ENCODE data around the gene RAB33B. TPM values are rescaled to one million over a fixed set of nuclear protein-coding genes. Genes with fewer than 3 reads are reported as not detected.

The RAB33B gene
- total RNA-seq, 4 donors from 2014 or later, result 6.8 to 8.1 (median 7.1) TPM

DNA sequence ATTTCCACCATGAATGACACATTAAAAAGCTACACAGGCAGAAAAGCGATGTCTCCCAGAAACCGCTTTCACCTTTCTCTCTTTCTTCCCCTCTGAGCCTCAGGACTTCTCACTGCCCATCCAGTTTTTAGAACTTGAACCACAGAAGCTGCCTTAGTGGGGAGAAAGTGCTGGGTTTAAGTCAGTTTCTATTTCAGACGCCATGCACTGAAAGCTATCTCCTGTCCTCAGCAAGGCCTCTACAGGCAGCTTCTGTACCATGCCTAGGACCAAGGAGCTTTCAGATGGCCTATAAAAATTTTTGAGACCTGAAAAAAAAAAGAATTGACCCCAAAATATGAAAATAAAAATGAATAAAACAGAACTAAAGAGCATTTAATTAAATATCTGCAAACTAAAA, 34.5 kb downstream of the RAB33B start:
- H3K4me1 ChIP-seq, result no peaks in the 10 kb centered on the region
- no peak overlapping the region for H3K4me3 ChIP-seq
- H3K36me3 ChIP-seq, result no peaks in the 10 kb centered on the region
- H3K27me3 ChIP-seq, result no peaks in the 10 kb centered on the region
- H3K27ac ChIP-seq, result no peak overlapping the region
- no peak for DNase-seq
- in situ Hi-C loops (cut with MboI; ENCODE audit: low pct_ligation_motif_present in 1 of 4, low pct_unique_long_range_greater_than_20kb in 1 of 4, low sequenced_read_pairs in 3 of 4) (no loop called here), intact Hi-C loops (cut with DNase I; ENCODE audit: low total_unique reads) (no loop called here)
- H3K9me3 ChIP-seq, result no peaks in the 10 kb centered on the region
- WGBS, 2 donors (ENCODE audit: low coverage in 1 of 2), result 80 to 90% methylated on average over 3 of the region's 3 CpGs
- no peak for TF ChIP-seq EP300 (IDR thresholded peaks at IDR 0.05; ENCODE audit: low read depth)
- TF ChIP-seq POLR2A (IDR thresholded peaks at IDR 0.05), result no peak
- TF ChIP-seq POLR2AphosphoS5 (IDR thresholded peaks at IDR 0.05), result no peak
- TF ChIP-seq, protein P1, sequence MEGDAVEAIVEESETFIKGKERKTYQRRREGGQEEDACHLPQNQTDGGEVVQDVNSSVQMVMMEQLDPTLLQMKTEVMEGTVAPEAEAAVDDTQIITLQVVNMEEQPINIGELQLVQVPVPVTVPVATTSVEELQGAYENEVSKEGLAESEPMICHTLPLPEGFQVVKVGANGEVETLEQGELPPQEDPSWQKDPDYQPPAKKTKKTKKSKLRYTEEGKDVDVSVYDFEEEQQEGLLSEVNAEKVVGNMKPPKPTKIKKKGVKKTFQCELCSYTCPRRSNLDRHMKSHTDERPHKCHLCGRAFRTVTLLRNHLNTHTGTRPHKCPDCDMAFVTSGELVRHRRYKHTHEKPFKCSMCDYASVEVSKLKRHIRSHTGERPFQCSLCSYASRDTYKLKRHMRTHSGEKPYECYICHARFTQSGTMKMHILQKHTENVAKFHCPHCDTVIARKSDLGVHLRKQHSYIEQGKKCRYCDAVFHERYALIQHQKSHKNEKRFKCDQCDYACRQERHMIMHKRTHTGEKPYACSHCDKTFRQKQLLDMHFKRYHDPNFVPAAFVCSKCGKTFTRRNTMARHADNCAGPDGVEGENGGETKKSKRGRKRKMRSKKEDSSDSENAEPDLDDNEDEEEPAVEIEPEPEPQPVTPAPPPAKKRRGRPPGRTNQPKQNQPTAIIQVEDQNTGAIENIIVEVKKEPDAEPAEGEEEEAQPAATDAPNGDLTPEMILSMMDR (IDR thresholded peaks at IDR 0.05), result no peak

DNA sequence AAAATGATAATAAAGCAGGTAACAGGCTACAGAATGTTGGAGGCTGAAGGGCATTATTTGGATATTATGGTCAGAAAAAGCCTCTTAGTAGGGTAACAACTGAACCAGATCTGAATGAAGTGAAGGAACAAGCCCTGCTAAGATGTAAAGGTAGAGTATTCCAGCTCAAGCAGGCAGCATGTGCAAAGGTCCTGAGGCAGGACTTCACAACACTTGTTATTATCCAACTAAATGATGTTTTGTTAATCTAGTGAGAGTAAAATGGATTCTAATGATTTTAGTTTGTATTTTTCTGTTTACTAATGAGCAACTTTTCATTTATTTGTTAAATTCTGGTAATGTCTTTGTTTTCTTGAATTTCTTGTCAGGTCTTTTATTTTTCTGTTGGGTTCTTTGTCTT, 35.7 kb downstream of the RAB33B start:
- H3K4me3 ChIP-seq, result no peak overlapping the region
- no peak for TF ChIP-seq POLR2A (IDR thresholded peaks at IDR 0.05)
- TF ChIP-seq, protein P1 (IDR thresholded peaks at IDR 0.05), result no peak
- TF ChIP-seq POLR2AphosphoS5 (IDR thresholded peaks at IDR 0.05), result no peak
- TF ChIP-seq EP300 (IDR thresholded peaks at IDR 0.05; ENCODE audit: low read depth), result no peak
- H3K4me1 ChIP-seq, result no peaks in the 10 kb centered on the region
- no peaks in the 10 kb centered on the region for H3K27me3 ChIP-seq
- DNase-seq, result no peak
- in situ Hi-C loops (cut with MboI; ENCODE audit: low pct_ligation_motif_present in 1 of 4, low pct_unique_long_range_greater_than_20kb in 1 of 4, low sequenced_read_pairs in 3 of 4) (loop anchor here in 1 of 4 donors (10.0 kb wide), 1 partner anchor 145 kb away; no protein-coding TSS in a partner anchor), intact Hi-C loops (cut with DNase I; ENCODE audit: low total_unique reads) (no loop called here)
- no peaks in the 10 kb centered on the region for H3K36me3 ChIP-seq
- no peak overlapping the region for H3K27ac ChIP-seq
- H3K9me3 ChIP-seq, result no peaks in the 10 kb centered on the region

DNA sequence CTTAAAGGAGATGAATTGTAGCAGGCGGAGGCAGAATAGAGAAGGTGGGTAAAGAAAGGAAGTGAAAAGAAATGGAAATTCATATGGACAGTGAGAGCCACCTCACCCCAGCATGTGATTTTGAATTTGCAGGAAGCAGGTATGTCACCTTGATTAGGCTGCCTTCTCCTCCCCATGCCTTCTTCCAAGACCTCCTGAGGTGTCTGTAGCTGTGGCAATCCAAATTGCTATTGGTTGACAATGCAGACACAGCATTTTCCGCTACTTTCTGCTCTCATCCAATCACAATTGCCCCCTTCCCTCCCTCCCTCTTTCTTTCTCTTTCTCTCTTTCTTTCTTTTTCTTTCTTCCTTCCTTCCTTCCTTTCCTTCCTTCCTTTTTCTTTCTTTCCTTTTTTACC, 38.5 kb downstream of the RAB33B start:
- intact Hi-C loops (cut with DNase I; ENCODE audit: low total_unique reads), result no loop called here
- TF ChIP-seq EP300 (IDR thresholded peaks at IDR 0.05; ENCODE audit: low read depth) (no peak), POLR2A (IDR thresholded peaks at IDR 0.05) (no peak), POLR2AphosphoS5 (IDR thresholded peaks at IDR 0.05) (no peak)
- TF ChIP-seq, protein P1 (IDR thresholded peaks at IDR 0.05), result no peak
- 90% methylated on average over 2 of the region's 2 CpGs for WGBS, 2 donors (ENCODE audit: low coverage in 1 of 2)
- Histone ChIP-seq H3K36me3 (no peaks in the 10 kb centered on the region), H3K27ac (no peak overlapping the region), H3K4me3 (no peak overlapping the region), H3K27me3 (no peaks in the 10 kb centered on the region), H3K4me1 (no peaks in the 10 kb centered on the region), H3K9me3 (no peaks in the 10 kb centered on the region)
- in situ Hi-C loops (cut with MboI; ENCODE audit: low pct_ligation_motif_present in 1 of 4, low pct_unique_long_range_greater_than_20kb in 1 of 4, low sequenced_read_pairs in 3 of 4), result loop anchor here in 1 of 4 donors (10.0 kb wide), 1 partner anchor 142 kb away; no protein-coding TSS in a partner anchor
- no peak for DNase-seq

DNA sequence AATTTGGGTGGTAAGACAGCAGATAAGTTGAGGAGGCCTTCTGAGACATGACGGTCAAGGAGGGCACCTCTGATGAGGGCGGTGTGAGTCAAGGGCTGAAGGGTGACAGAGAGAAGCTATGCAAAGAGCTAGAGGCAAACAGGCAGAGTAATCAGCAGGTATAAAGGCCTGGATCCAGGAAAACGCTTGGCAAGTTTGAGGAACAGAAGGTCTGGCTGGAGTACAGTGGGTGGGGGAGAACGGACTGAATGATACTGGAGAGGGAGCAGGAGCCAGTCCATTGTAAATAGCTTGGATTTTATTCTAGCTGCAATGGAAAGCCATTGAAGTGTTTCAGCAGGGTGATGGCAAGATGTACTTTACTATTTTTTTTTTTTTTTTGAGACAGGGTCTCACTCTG, 39.3 kb downstream of the RAB33B start:
- no peak overlapping the region for H3K27ac ChIP-seq
- no peak overlapping the region for H3K4me3 ChIP-seq
- H3K9me3 ChIP-seq, result no peaks in the 10 kb centered on the region
- intact Hi-C loops (cut with DNase I; ENCODE audit: low total_unique reads) (no loop called here), in situ Hi-C loops (cut with MboI; ENCODE audit: low pct_ligation_motif_present in 1 of 4, low pct_unique_long_range_greater_than_20kb in 1 of 4, low sequenced_read_pairs in 3 of 4) (loop anchor here in 1 of 4 donors (10.0 kb wide), 1 partner anchor 142 kb away; no protein-coding TSS in a partner anchor)
- no peaks in the 10 kb centered on the region for H3K27me3 ChIP-seq
- WGBS, 2 donors (ENCODE audit: low coverage in 1 of 2), result 86 to 88% methylated on average over 4 of the region's 4 CpGs
- no peaks in the 10 kb centered on the region for H3K4me1 ChIP-seq
- no peak for TF ChIP-seq POLR2A (IDR thresholded peaks at IDR 0.05)
- TF ChIP-seq, protein P1 (IDR thresholded peaks at IDR 0.05), result no peak
- no peak for TF ChIP-seq EP300 (IDR thresholded peaks at IDR 0.05; ENCODE audit: low read depth)
- H3K36me3 ChIP-seq, result no peaks in the 10 kb centered on the region
- no peak for DNase-seq

Measured in transverse colon (tissue), 4 donors.